WTC11 (cell line): Measurements from ENCODE around the gene GLYR1. TPM values are rescaled to one million over a fixed set of nuclear protein-coding genes. Genes with fewer than 3 reads are reported as not detected.

ENCODE experiments used
- ATAC-seq: fragments of 200-7000 bp; cut with Tn5 transposase; 2 replicates; pipeline ENCODE4 v1.10.0; 2021; ENCODE audit warnings: mild to moderate bottlenecking, moderate library complexity
- CTCF ChIA-PET: fragments of 300-600 bp; sonication (Branson Sonifier 250); formaldehyde crosslinking; loops from one replicate; lab custom pipeline; 2021; ENCODE audit warnings: antibody characterized with exemption; lab: Charles Lee
- POLR2A ChIA-PET: fragments of 350-600 bp; sonication (Branson Sonifier 250); formaldehyde crosslinking; loops from one replicate; lab custom pipeline; 2021; ENCODE audit warnings: antibody characterized with exemption; lab: Charles Lee
- DNase-seq: peaks from one replicate; pipeline ENCODE4 v3.0.0; 2021; ENCODE audit warnings: low spot score
- H3K27ac Mint-ChIP-seq: 2 replicates; pipeline ENCODE4 v1.8.0; 2021; ENCODE audit warnings: mixed read lengths
- H3K27me3 Mint-ChIP-seq: 2 replicates; pipeline ENCODE4 v1.8.0; 2021; ENCODE audit warnings: low read depth, mild to moderate bottlenecking, moderate library complexity, mixed read lengths
- H3K36me3 Mint-ChIP-seq: 2 replicates; pipeline ENCODE4 v1.8.0; 2021; ENCODE audit warnings: mixed read lengths
- H3K4me1 Mint-ChIP-seq: 2 replicates; pipeline ENCODE4 v1.8.0; 2022; ENCODE audit warnings: mixed read lengths
- H3K4me3 Mint-ChIP-seq: 2 replicates; pipeline ENCODE4 v1.8.0; 2021; ENCODE audit warnings: mild to moderate bottlenecking, moderate library complexity, mixed read lengths
- H3K9me3 Mint-ChIP-seq: 2 replicates; pipeline ENCODE4 v1.8.0; 2021; ENCODE audit warnings: mixed read lengths
- CREB1 ChIP-seq: sonication (generic); formaldehyde crosslinking; IDR thresholded peaks from 2 replicates; pipeline ENCODE4 v1.8.0; 2023; ENCODE audit warnings: mild to moderate bottlenecking, missing genetic modification reagents
- CTCF ChIP-seq: fragments of 200-600 bp; IDR thresholded peaks from 2 replicates; pipeline ENCODE4 v1.8.0; 2022; ENCODE audit warnings: antibody characterized with exemption
- ESRRA ChIP-seq: sonication (generic); formaldehyde crosslinking; IDR thresholded peaks from 2 replicates; pipeline ENCODE4 v1.8.1; 2022; ENCODE audit warnings: mild to moderate bottlenecking, missing genetic modification reagents, borderline replicate concordance
- FOXK1 ChIP-seq: sonication (generic); formaldehyde crosslinking; IDR thresholded peaks from 2 replicates; pipeline ENCODE4 v1.8.0; 2022; ENCODE audit warnings: mild to moderate bottlenecking, moderate library complexity, missing genetic modification reagents
- GRHL2 ChIP-seq: fragments of 250-450 bp; sonication (Bioruptor Pico); IDR thresholded peaks from 2 replicates; pipeline ENCODE4 v1.8.0; 2022; ENCODE audit warnings: mild to moderate bottlenecking, moderate library complexity; ENCODE audit not compliant: insufficient replicate concordance, severe bottlenecking
- IRF2 ChIP-seq: sonication (generic); formaldehyde crosslinking; IDR thresholded peaks from 2 replicates; pipeline ENCODE4 v1.8.0; 2022; ENCODE audit warnings: low read depth, missing genetic modification reagents, borderline replicate concordance
- JUN ChIP-seq: sonication (generic); formaldehyde crosslinking; IDR thresholded peaks from 2 replicates; pipeline ENCODE4 v1.8.0; 2023; ENCODE audit warnings: mild to moderate bottlenecking, missing genetic modification reagents
- MAX ChIP-seq: sonication (generic); formaldehyde crosslinking; IDR thresholded peaks from 2 replicates; pipeline ENCODE4 v1.8.0; 2022; ENCODE audit warnings: mild to moderate bottlenecking, missing genetic modification reagents
- NFYB ChIP-seq: sonication (generic); formaldehyde crosslinking; conservative IDR thresholded peaks from 2 replicates; pipeline ENCODE4 v1.8.0; 2022; ENCODE audit warnings: low read depth, missing genetic modification reagents
- STAT6 ChIP-seq: sonication (generic); formaldehyde crosslinking; conservative IDR thresholded peaks from 2 replicates; pipeline ENCODE4 v1.8.1; 2023; ENCODE audit warnings: mild to moderate bottlenecking, low read depth, missing genetic modification reagents, moderate library complexity
- TEAD4 ChIP-seq: sonication (generic); formaldehyde crosslinking; IDR thresholded peaks from 2 replicates; pipeline ENCODE4 v1.8.0; 2022; ENCODE audit warnings: mild to moderate bottlenecking, missing genetic modification reagents
- ZBTB21 ChIP-seq: sonication (generic); formaldehyde crosslinking; IDR thresholded peaks from 2 replicates; pipeline ENCODE4 v1.8.1; 2023; ENCODE audit warnings: mild to moderate bottlenecking, missing genetic modification reagents, borderline replicate concordance
- ZNF232 ChIP-seq: sonication (generic); formaldehyde crosslinking; IDR thresholded peaks from 2 replicates; pipeline ENCODE4 v1.8.0; 2022; ENCODE audit warnings: mild to moderate bottlenecking, missing genetic modification reagents
- ZNF512 ChIP-seq: sonication (generic); formaldehyde crosslinking; IDR thresholded peaks from 2 replicates; pipeline ENCODE4 v1.8.1; 2022; ENCODE audit warnings: missing genetic modification reagents, borderline replicate concordance
- total RNA-seq: library from RNA; stranded (reverse); gene quantifications from 3 replicates; pipeline ENCODE4 v1.2.3, GENCODE V29; 2021
- TF ChIP-seq, protein P1 (sequence below): sonication (generic); formaldehyde crosslinking; IDR thresholded peaks from 2 replicates; pipeline ENCODE4 v1.8.0; 2023; ENCODE audit warnings: missing genetic modification reagents
- TF ChIP-seq, protein P2 (sequence below): fragments of 250-450 bp; sonication (Bioruptor Pico); IDR thresholded peaks from 2 replicates; pipeline ENCODE4 v1.9.0; 2021; ENCODE audit warnings: mild to moderate bottlenecking
- TF ChIP-seq, protein P3 (sequence below): fragments of 250-450 bp; sonication (Bioruptor Pico); IDR thresholded peaks from 2 replicates; pipeline ENCODE4 v1.9.0; 2021; ENCODE audit warnings: mild to moderate bottlenecking

The GLYR1 gene
- total RNA-seq, 1 experiment from 2014 or later, result 103 TPM

DNA sequence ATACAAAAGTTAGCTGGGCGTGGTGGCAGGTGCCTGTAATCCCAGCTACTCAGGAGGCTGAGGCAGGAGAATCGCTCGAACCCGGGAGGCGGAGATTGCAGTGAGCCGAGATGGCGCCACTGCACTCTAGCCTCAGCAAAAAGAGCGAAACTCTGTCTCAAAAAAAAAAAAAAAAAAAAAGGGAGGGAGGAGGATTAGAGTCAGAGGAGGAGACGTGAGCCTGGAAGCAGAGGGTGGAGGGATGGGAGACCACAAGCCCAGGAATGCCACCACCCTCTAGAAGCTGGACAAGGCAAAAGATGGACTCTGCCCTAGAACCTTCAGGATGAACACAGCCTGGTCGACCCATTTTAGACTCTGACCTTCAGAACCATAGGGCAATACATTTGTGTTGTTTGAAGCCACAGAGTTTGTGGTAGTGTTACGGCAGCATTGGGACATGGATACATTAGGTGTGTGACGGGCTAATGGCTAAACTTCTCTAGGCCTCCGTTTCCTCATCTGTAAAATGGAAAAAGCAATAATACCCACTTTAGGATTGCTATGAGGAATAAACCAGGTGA, 54.1 kb downstream of the GLYR1 start:
- ChIA-PET POLR2A (interaction anchor here (0.7 to 1.2 kb wide), 2 partner anchors 9 to 543 kb away, joined by 3 to 5 read pairs; no protein-coding TSS in a partner anchor), CTCF (no interaction called here)
- Mint-ChIP-seq H3K9me3 (no peaks in the 10 kb centered on the region), H3K27me3 (no peaks in the 10 kb centered on the region; the same call in 1 of the 2 replicates), H3K4me1 (peaks cover 7% of the 10 kb centered on the region), H3K27ac (no peak overlapping the region), H3K4me3 (no peak overlapping the region), H3K36me3 (peaks cover 4% of the 10 kb centered on the region; the same call in 1 of the 2 replicates)
- no peak for TF ChIP-seq ZBTB21 (CRISPR knock-in tag)
- TF ChIP-seq ZNF232 (CRISPR knock-in tag), result no peak
- TF ChIP-seq, protein P1, sequence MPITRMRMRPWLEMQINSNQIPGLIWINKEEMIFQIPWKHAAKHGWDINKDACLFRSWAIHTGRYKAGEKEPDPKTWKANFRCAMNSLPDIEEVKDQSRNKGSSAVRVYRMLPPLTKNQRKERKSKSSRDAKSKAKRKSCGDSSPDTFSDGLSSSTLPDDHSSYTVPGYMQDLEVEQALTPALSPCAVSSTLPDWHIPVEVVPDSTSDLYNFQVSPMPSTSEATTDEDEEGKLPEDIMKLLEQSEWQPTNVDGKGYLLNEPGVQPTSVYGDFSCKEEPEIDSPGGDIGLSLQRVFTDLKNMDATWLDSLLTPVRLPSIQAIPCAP, result no peak
- DNase-seq (no peak), ATAC-seq (no peak)

DNA sequence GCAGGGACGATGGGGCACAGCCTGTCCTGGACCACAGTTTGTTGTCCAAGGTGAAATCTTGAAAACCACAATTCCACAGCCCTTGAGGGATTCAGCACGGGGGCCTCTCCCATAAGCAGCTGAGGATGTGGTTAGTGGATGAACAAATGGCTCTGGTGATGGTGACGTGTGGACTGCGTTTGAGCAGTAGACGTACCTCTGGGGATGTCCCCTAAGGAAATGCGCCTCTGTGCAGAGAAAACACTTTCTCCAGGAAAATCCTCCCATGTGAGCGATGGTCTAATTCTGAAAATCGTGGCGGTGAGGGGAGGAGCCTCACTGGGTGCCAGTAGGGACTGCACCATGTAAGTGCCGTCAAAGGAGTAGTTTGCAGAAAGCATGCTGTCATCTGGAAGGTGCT, 56.2 kb downstream of the GLYR1 start:
- no peaks in the 10 kb centered on the region for H3K36me3 Mint-ChIP-seq
- no peak overlapping the region for H3K27ac Mint-ChIP-seq
- CTCF ChIA-PET, result no interaction called here
- no peaks in the 10 kb centered on the region; the same call in 1 of the 2 replicates for H3K27me3 Mint-ChIP-seq
- no peak overlapping the region for H3K4me3 Mint-ChIP-seq
- DNase-seq (no peak), ATAC-seq (no peak)
- H3K4me1 Mint-ChIP-seq, result peaks cover 10% of the 10 kb centered on the region
- H3K9me3 Mint-ChIP-seq, result no peaks in the 10 kb centered on the region
- POLR2A ChIA-PET, result no interaction called here
- no peak for TF ChIP-seq CTCF
- no peak for TF ChIP-seq GRHL2 (CRISPR knock-in tag)
- TF ChIP-seq IRF2 (CRISPR knock-in tag), result no peak
- TF ChIP-seq, protein P2, sequence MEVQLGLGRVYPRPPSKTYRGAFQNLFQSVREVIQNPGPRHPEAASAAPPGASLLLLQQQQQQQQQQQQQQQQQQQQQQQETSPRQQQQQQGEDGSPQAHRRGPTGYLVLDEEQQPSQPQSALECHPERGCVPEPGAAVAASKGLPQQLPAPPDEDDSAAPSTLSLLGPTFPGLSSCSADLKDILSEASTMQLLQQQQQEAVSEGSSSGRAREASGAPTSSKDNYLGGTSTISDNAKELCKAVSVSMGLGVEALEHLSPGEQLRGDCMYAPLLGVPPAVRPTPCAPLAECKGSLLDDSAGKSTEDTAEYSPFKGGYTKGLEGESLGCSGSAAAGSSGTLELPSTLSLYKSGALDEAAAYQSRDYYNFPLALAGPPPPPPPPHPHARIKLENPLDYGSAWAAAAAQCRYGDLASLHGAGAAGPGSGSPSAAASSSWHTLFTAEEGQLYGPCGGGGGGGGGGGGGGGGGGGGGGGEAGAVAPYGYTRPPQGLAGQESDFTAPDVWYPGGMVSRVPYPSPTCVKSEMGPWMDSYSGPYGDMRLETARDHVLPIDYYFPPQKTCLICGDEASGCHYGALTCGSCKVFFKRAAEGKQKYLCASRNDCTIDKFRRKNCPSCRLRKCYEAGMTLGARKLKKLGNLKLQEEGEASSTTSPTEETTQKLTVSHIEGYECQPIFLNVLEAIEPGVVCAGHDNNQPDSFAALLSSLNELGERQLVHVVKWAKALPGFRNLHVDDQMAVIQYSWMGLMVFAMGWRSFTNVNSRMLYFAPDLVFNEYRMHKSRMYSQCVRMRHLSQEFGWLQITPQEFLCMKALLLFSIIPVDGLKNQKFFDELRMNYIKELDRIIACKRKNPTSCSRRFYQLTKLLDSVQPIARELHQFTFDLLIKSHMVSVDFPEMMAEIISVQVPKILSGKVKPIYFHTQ (CRISPR knock-in tag), result no peak
- no peak for TF ChIP-seq ZNF232 (CRISPR knock-in tag)
- no peak for TF ChIP-seq JUN
- TF ChIP-seq ZNF512 (CRISPR knock-in tag), result no peak
- TF ChIP-seq MAX (CRISPR knock-in tag), result no peak
- TF ChIP-seq, protein P3, sequence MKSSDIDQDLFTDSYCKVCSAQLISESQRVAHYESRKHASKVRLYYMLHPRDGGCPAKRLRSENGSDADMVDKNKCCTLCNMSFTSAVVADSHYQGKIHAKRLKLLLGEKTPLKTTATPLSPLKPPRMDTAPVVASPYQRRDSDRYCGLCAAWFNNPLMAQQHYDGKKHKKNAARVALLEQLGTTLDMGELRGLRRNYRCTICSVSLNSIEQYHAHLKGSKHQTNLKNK (CRISPR knock-in tag), result no peak
- TF ChIP-seq CREB1, result no peak
- TF ChIP-seq NFYB (CRISPR knock-in tag), result no peak
- no peak for TF ChIP-seq TEAD4
- TF ChIP-seq, protein P1, result no peak
- TF ChIP-seq STAT6 (CRISPR knock-in tag), result no peak
- TF ChIP-seq ESRRA (CRISPR knock-in tag), result no peak
- TF ChIP-seq FOXK1, result no peak
